HepG2 (cell line): ENCODE measurements around the gene PARP11. TPM values are rescaled to one million over a fixed set of nuclear protein-coding genes. Genes with fewer than 3 reads are reported as not detected.
A peak's percentile ranks its signal among the peaks of the same experiment; 100 is the strongest.

Source experiments
- JARID2 ChIP-seq: sonication (generic); formaldehyde crosslinking; IDR thresholded peaks from 2 replicates; pipeline ENCODE4 v1.8.1; 2023; ENCODE audit warnings: missing genetic modification reagents, inconsistent platforms; ENCODE audit not compliant: insufficient replicate concordance
- MTF1 ChIP-seq: sonication (generic); formaldehyde crosslinking; IDR thresholded peaks from 2 replicates; pipeline ENCODE4 v1.5.0; 2020; ENCODE audit warnings: missing genetic modification reagents
- SAP130 ChIP-seq: IDR thresholded peaks from 2 replicates; pipeline ENCODE4 v1.6.1; 2016; ENCODE audit warnings: low read depth
- SOX13 ChIP-seq, 3 experiments: fragments of 450-650 bp in 1 of 3; sonication (generic) in 1 of 3; formaldehyde crosslinking in 1 of 3; IDR thresholded peaks in 2 of 3; conservative IDR thresholded peaks in 1 of 3; 2 replicates each; pipeline versions ENCODE4 v1.5.0 to v1.6.1; 2016 to 2020; ENCODE audit warnings: antibody characterized with exemption in 1 of 3, mild to moderate bottlenecking in 1 of 3, missing compliant biosample characterization in 1 of 3, missing genetic modification reagents in 1 of 3, moderate library complexity in 1 of 3
- TBL1XR1 ChIP-seq: fragments of 150-350 bp; IDR thresholded peaks from 2 replicates; pipeline ENCODE4 v1.6.1; 2014; ENCODE audit warnings: borderline replicate concordance, low read length; ENCODE audit not compliant: partially characterized antibody
- TP53 ChIP-seq: sonication (generic); formaldehyde crosslinking; conservative IDR thresholded peaks from 2 replicates; pipeline ENCODE4 v1.4.0; 2020; ENCODE audit warnings: missing genetic modification reagents
- ZFP1 ChIP-seq: IDR thresholded peaks from 2 replicates; pipeline ENCODE4 v1.6.1; 2016
- ZNF362 ChIP-seq: sonication (generic); formaldehyde crosslinking; IDR thresholded peaks from 2 replicates; pipeline ENCODE4 v1.4.0; 2020; ENCODE audit warnings: missing genetic modification reagents, mild to moderate bottlenecking, borderline replicate concordance
- ZNF572 ChIP-seq: sonication (generic); formaldehyde crosslinking; IDR thresholded peaks from 2 replicates; pipeline ENCODE4 v1.5.1; 2020; ENCODE audit warnings: mild to moderate bottlenecking, missing genetic modification reagents
- polyA plus RNA-seq, 8 experiments: library from polyadenylated mRNA; depleted of rRNA in 3 of 8; stranded (reverse) in 7 of 8; unstranded in 1 of 8; fragments of >200 nt; fragmentation: Illumina TruSeq in 4 of 8; extraction: Trizol in 4 of 8; gene quantifications; 2 replicates each; pipeline versions ENCODE4 v1.2.1 to v1.2.3, GENCODE V29; 2011 to 2016; ENCODE audit warnings: low read depth in 4 of 8, missing spikeins in 1 of 8, mixed read lengths in 1 of 8; ENCODE audit not compliant: insufficient read depth in 1 of 8
- total RNA-seq, 5 experiments: library from RNA; depleted of rRNA; stranded (reverse); fragments of >200 nt; fragmentation: Illumina TruSeq; extraction: Trizol; gene quantifications; 2 replicates each; pipeline ENCODE4 v1.2.3, GENCODE V29; 2016; ENCODE audit warnings: low read depth in 1 of 5
- TF ChIP-seq, protein P1 (sequence below): IDR thresholded peaks from 2 replicates; pipeline ENCODE4 v1.4.0; 2020; ENCODE audit warnings: mild to moderate bottlenecking, missing genetic modification reagents
- TF ChIP-seq, protein P2 (sequence below): sonication (generic); formaldehyde crosslinking; IDR thresholded peaks from 2 replicates; pipeline ENCODE4 v1.5.0; 2020; ENCODE audit warnings: missing genetic modification reagents

Gene PARP11
- total and polyA plus RNA-seq, 2 of the 13 experiments (the other 11 are each of a cell fraction or from before 2014, with no cell fraction given): 4.0 to 7.6 TPM

- TF ChIP-seq, protein P1, sequence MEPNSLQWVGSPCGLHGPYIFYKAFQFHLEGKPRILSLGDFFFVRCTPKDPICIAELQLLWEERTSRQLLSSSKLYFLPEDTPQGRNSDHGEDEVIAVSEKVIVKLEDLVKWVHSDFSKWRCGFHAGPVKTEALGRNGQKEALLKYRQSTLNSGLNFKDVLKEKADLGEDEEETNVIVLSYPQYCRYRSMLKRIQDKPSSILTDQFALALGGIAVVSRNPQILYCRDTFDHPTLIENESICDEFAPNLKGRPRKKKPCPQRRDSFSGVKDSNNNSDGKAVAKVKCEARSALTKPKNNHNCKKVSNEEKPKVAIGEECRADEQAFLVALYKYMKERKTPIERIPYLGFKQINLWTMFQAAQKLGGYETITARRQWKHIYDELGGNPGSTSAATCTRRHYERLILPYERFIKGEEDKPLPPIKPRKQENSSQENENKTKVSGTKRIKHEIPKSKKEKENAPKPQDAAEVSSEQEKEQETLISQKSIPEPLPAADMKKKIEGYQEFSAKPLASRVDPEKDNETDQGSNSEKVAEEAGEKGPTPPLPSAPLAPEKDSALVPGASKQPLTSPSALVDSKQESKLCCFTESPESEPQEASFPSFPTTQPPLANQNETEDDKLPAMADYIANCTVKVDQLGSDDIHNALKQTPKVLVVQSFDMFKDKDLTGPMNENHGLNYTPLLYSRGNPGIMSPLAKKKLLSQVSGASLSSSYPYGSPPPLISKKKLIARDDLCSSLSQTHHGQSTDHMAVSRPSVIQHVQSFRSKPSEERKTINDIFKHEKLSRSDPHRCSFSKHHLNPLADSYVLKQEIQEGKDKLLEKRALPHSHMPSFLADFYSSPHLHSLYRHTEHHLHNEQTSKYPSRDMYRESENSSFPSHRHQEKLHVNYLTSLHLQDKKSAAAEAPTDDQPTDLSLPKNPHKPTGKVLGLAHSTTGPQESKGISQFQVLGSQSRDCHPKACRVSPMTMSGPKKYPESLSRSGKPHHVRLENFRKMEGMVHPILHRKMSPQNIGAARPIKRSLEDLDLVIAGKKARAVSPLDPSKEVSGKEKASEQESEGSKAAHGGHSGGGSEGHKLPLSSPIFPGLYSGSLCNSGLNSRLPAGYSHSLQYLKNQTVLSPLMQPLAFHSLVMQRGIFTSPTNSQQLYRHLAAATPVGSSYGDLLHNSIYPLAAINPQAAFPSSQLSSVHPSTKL: peak; percentile 32; the same call in 1 of the 2 replicates
- TF ChIP-seq JARID2 (CRISPR knock-in tag): no peak
- TF ChIP-seq, protein P2, sequence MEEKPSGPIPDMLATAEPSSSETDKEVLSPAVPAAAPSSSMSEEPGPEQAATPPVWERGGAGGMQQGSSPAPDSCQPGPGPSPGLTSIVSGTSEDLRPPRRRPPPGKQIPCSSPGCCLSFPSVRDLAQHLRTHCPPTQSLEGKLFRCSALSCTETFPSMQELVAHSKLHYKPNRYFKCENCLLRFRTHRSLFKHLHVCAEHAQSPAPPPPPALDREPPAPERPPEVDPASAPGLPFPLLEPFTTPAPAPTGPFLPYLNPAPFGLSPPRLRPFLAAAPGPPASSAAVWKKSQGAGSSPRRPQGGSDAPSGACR: no peak
- no peak for TF ChIP-seq ZNF362 (CRISPR knock-in tag)
- no peak for TF ChIP-seq MTF1 (CRISPR knock-in tag)
- no peak for TF ChIP-seq TBL1XR1
- TF ChIP-seq SOX13 (IDR thresholded peaks at IDR 0.05): no peak
- TF ChIP-seq SOX13 (CRISPR knock-in tag; conservative IDR thresholded peaks at IDR 0.05 in 1 of 2, IDR thresholded peaks at IDR 0.05 in 1 of 2): peak in 1 of 2 experiments; percentile 13; a peak in 1 of 4 replicates
- no peak for TF ChIP-seq ZFP1 (CRISPR knock-in tag)
- no peak for TF ChIP-seq ZNF572 (CRISPR knock-in tag)
- no peak for TF ChIP-seq TP53
- peak; percentile 32; the same call in 1 of the 2 replicates for TF ChIP-seq SAP130 (CRISPR knock-in tag)
- TF ChIP-seq, all 625 proteins: peak for 13
Observed at GRCh38 chr12:3832738-3833137, 40.5 kb downstream of the PARP11 start (continued).
